DOHH2 (cell line): ENCODE results near the gene MGRN1.

Source experiments
- CTCF ChIP-seq: fragments of 200-600 bp; sonication (generic); IDR thresholded peaks from one replicate; pipeline ENCODE4 v1.5.1; 2014; ENCODE audit warnings: antibody characterized with exemption, mild to moderate bottlenecking, low read depth, low read length; ENCODE audit not compliant: poor library complexity, severe bottlenecking
- EZH2phosphoT487 ChIP-seq: fragments of 200-600 bp; sonication (generic); IDR thresholded peaks from 2 replicates; pipeline ENCODE4 v1.6.1; 2017; ENCODE audit warnings: borderline replicate concordance, mild to moderate bottlenecking, antibody characterized with exemption, low read length, moderate library complexity, mixed read lengths

DNA sequence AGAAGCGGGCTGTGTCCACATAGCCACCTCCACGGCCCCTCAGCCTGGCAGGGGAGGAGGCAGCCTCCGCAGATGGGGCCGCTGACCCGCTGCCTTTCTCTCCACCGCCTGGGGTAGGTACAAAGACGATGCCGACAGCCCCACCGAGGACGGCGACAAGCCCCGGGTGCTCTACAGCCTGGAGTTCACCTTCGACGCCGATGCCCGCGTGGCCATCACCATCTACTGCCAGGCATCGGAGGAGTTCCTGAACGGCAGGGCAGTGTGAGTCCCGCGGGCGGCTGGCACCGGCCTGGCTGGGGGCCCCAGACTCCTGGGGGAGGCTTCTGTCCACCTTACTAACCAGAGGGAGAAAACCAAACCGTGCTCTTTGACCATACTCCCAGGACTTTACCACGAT, 27.9 kb downstream of the MGRN1 start:
- TF ChIP-seq CTCF (no peak), EZH2phosphoT487 (no peak)
